ENCODE measurements around the gene COL6A1. TPM values are rescaled to one million over a fixed set of nuclear protein-coding genes. Genes with fewer than 3 reads are reported as not detected.

Gene COL6A1
- total RNA-seq, 1 experiment from 2014 or later, result 393 TPM

- peak; percentile 86 for DNase-seq (ENCODE audit: low spot score)
These were observed 67.6 kb downstream of the COL6A1 start for GRCh38 chr21:46048926-46049889.

- DNase-seq (ENCODE audit: low spot score), result no peak
These were observed 68.5 kb downstream of the COL6A1 start for GRCh38 chr21:46049890-46050667.

- DNase-seq (ENCODE audit: low spot score), result no peak
These were observed 69.3 kb downstream of the COL6A1 start for GRCh38 chr21:46050668-46051378.

GRCh38 chr21:46051379-46051770 is 69.8 kb downstream of the COL6A1 start:
- no peak for DNase-seq (ENCODE audit: low spot score)

- no peak for DNase-seq (ENCODE audit: low spot score)
These were observed 70.5 kb downstream of the COL6A1 start for GRCh38 chr21:46051821-46052675.

- DNase-seq (ENCODE audit: low spot score), result peak; percentile 84
These were observed 71.4 kb downstream of the COL6A1 start for GRCh38 chr21:46052703-46053651.

GRCh38 chr21:46054031-46054430 is 72.5 kb downstream of the COL6A1 start:
- DNase-seq (ENCODE audit: low spot score), result no peak

- no peak for DNase-seq (ENCODE audit: low spot score)
These were observed 72.9 kb downstream of the COL6A1 start for GRCh38 chr21:46054451-46054881.

Other genes with a start within 250 kb of the COL6A1 start
- gene COL6A2, start 116.3 kb downstream of the COL6A1 start, total RNA-seq (2014; rRNA removed; shearing (Covaris generic)), result 163 and 221 TPM in 2 replicates
- 0.45 TPM in 1 of 2 replicates, not detected in the other for gene FTCD, start 173.8 kb downstream of the COL6A1 start, total RNA-seq (2014; rRNA removed; shearing (Covaris generic))
- gene SPATC1L, start 202.7 kb downstream of the COL6A1 start, total RNA-seq (2014; rRNA removed; shearing (Covaris generic)), result 13.9 and 16.0 TPM in 2 replicates
- gene LSS, start 247.0 kb downstream of the COL6A1 start, total RNA-seq (2014; rRNA removed; shearing (Covaris generic)), result 76.0 and 95.1 TPM in 2 replicates

Measured in A172 (cell line).